GM23338 (cell line): Measurements from ENCODE around the gene GRIN1. TPM values are rescaled to one million over a fixed set of nuclear protein-coding genes. Genes with fewer than 3 reads are reported as not detected.

Experiments
- ATAC-seq: fragments of 200-7000 bp; cut with Tn5 transposase; 3 replicates; pipeline ENCODE4 v1.9.1; 2020
- DNase-seq: peaks from one replicate; pipeline ENCODE4 v3.0.0-alpha.2; 2015; ENCODE audit warnings: low spot score
- H2AFZ ChIP-seq: fragments of 200-600 bp; sonication (generic); 2 replicates; pipeline ENCODE4 v1.8.0; 2016; ENCODE audit warnings: antibody characterized with exemption, mild to moderate bottlenecking, moderate library complexity
- H3F3A ChIP-seq: fragments of 200-600 bp; sonication (generic); replicated peaks from 2 replicates; pipeline ENCODE4 v1.8.0; 2017; ENCODE audit warnings: antibody characterized with exemption, mixed run types, low read depth
- H3K27ac ChIP-seq: fragments of 200-600 bp; sonication (generic); 2 replicates; pipeline ENCODE4 v1.6.1; 2016; ENCODE audit warnings: low read depth
- H3K27me3 ChIP-seq: fragments of 200-600 bp; sonication (generic); 2 replicates; pipeline ENCODE4 v1.8.0; 2016; ENCODE audit warnings: mild to moderate bottlenecking, mixed run types, moderate library complexity; ENCODE audit not compliant: insufficient read depth
- H3K36me3 ChIP-seq: fragments of 200-600 bp; sonication (generic); 2 replicates; pipeline ENCODE4 v1.8.0; 2016; ENCODE audit warnings: mild to moderate bottlenecking; ENCODE audit not compliant: insufficient read depth
- H3K4me1 ChIP-seq: fragments of 200-600 bp; sonication (generic); 2 replicates; pipeline ENCODE4 v1.8.0; 2016; ENCODE audit warnings: mild to moderate bottlenecking, moderate library complexity; ENCODE audit not compliant: insufficient read depth
- H3K4me2 ChIP-seq: fragments of 200-600 bp; sonication (generic); 2 replicates; pipeline ENCODE4 v1.7.1; 2017; ENCODE audit warnings: mixed run types
- H3K4me3 ChIP-seq: fragments of 200-600 bp; sonication (generic); 2 replicates; pipeline ENCODE4 v1.6.1; 2016; ENCODE audit warnings: mixed run types
- H3K79me2 ChIP-seq: fragments of 200-600 bp; sonication (generic); replicated peaks from 2 replicates; pipeline ENCODE4 v1.8.0; 2017; ENCODE audit warnings: mild to moderate bottlenecking; ENCODE audit not compliant: insufficient read depth
- H3K9me2 ChIP-seq: fragments of 200-600 bp; sonication (generic); 2 replicates; pipeline ENCODE4 v1.8.0; 2017; ENCODE audit not compliant: insufficient read depth
- H4K20me1 ChIP-seq: fragments of 200-600 bp; sonication (generic); replicated peaks from 2 replicates; pipeline ENCODE4 v1.8.0; 2017; ENCODE audit warnings: mild to moderate bottlenecking; ENCODE audit not compliant: insufficient read depth
- H3K27ac Mint-ChIP-seq: 2 replicates; pipeline ENCODE4 v1.8.0; 2020; ENCODE audit warnings: inconsistent platforms, mild to moderate bottlenecking, moderate library complexity, mixed read lengths
- H3K27me3 Mint-ChIP-seq: 3 replicates; pipeline ENCODE4 v1.8.0; 2022; ENCODE audit warnings: low read depth, mild to moderate bottlenecking, moderate library complexity, mixed read lengths, inconsistent platforms; ENCODE audit not compliant: insufficient read depth, poor library complexity
- H3K36me3 Mint-ChIP-seq: 3 replicates; pipeline ENCODE4 v1.8.0; 2021; ENCODE audit warnings: low read depth, mild to moderate bottlenecking, inconsistent platforms, moderate library complexity, mixed read lengths
- H3K4me1 Mint-ChIP-seq: 3 replicates; pipeline ENCODE4 v1.8.0; 2020; ENCODE audit warnings: mild to moderate bottlenecking, inconsistent platforms, mixed read lengths
- H3K4me3 Mint-ChIP-seq: 3 replicates; pipeline ENCODE4 v1.8.0; 2021; ENCODE audit warnings: moderate library complexity, mild to moderate bottlenecking, inconsistent platforms, mixed read lengths
- H3K9me3 Mint-ChIP-seq: 3 replicates; pipeline ENCODE4 v1.8.0; 2020; ENCODE audit warnings: moderate library complexity, mild to moderate bottlenecking, inconsistent platforms, mixed read lengths
- CREB1 ChIP-seq: fragments of 250-450 bp; sonication (Bioruptor Pico); IDR thresholded peaks from 2 replicates; pipeline ENCODE4 v1.5.0; 2020; ENCODE audit warnings: low read depth, mild to moderate bottlenecking, moderate library complexity
- CTCF ChIP-seq, 2 experiments: fragments of 200-600 bp in 1 of 2; sonication (generic) in 1 of 2; conservative IDR thresholded peaks; 2 replicates each; pipeline versions ENCODE4 v1.5.1 to v1.6.1; 2016 to 2017; ENCODE audit warnings: antibody characterized with exemption in 2 of 2, low read depth in 2 of 2, mild to moderate bottlenecking in 2 of 2, moderate library complexity in 1 of 2
- ETS1 ChIP-seq: IDR thresholded peaks from 2 replicates; pipeline ENCODE4 v1.6.1; 2016; ENCODE audit warnings: antibody characterized with exemption
- EZH2 ChIP-seq: fragments of 200-600 bp; sonication (generic); IDR thresholded peaks from one replicate; pipeline ENCODE4 v1.8.0; 2017; ENCODE audit warnings: antibody characterized with exemption, mild to moderate bottlenecking, low read depth; ENCODE audit not compliant: unreplicated experiment
- EZH2phosphoT487 ChIP-seq: fragments of 200-600 bp; sonication (generic); IDR thresholded peaks from one replicate; pipeline ENCODE4 v1.8.1; 2018; ENCODE audit warnings: antibody characterized with exemption; ENCODE audit not compliant: unreplicated experiment
- JUNB ChIP-seq: IDR thresholded peaks from one replicate; pipeline ENCODE4 v1.6.1; 2016; ENCODE audit warnings: antibody characterized with exemption; ENCODE audit not compliant: unreplicated experiment
- NANOG ChIP-seq: IDR thresholded peaks from 2 replicates; pipeline ENCODE4 v1.6.1; 2016; ENCODE audit warnings: antibody characterized with exemption, borderline replicate concordance
- POLR2AphosphoS5 ChIP-seq: IDR thresholded peaks from 2 replicates; pipeline ENCODE4 v1.6.1; 2016; ENCODE audit warnings: antibody characterized with exemption, low read depth
- REST ChIP-seq: IDR thresholded peaks from one replicate; pipeline ENCODE4 v1.6.1; 2018; ENCODE audit warnings: antibody characterized with exemption; ENCODE audit not compliant: unreplicated experiment
- STAT1 ChIP-seq: IDR thresholded peaks from one replicate; pipeline ENCODE4 v1.6.1; 2016; ENCODE audit warnings: antibody characterized with exemption; ENCODE audit not compliant: unreplicated experiment
- ZNF114 ChIP-seq: fragments of 250-450 bp; sonication (Bioruptor Pico); IDR thresholded peaks from 2 replicates; pipeline ENCODE4 v1.5.0; 2020; ENCODE audit warnings: mild to moderate bottlenecking, moderate library complexity
- ZNF331 ChIP-seq: fragments of 250-450 bp; sonication (Bioruptor Pico); IDR thresholded peaks from 2 replicates; pipeline ENCODE4 v1.5.0; 2020; ENCODE audit warnings: low read depth, mild to moderate bottlenecking, moderate library complexity
- ZNF462 ChIP-seq: fragments of 250-450 bp; sonication (Bioruptor Pico); IDR thresholded peaks from 2 replicates; pipeline ENCODE4 v1.5.0; 2020; ENCODE audit warnings: mild to moderate bottlenecking, moderate library complexity
- polyA plus RNA-seq: library from polyadenylated mRNA; unstranded; fragments of >200 nt; fragmentation: Nextera tagmentation; extraction: Ambion mirVana; gene quantifications from 2 replicates; pipeline ENCODE4 v1.2.1, GENCODE V29; 2016
- total RNA-seq: library from RNA; depleted of rRNA; stranded (reverse); fragments of >200 nt; shearing (Covaris generic); gene quantifications from 2 replicates; pipeline ENCODE4 v1.2.3, GENCODE V29; 2014

Gene GRIN1
- total and polyA plus RNA-seq, 2 experiments from 2014 or later, result 2.7 to 5.5 TPM

GRCh38 chr9:137143459-137143858, 4.5 kb downstream of the GRIN1 start:
- no peaks in the 10 kb centered on the region for H3K79me2 ChIP-seq
- H3K27ac ChIP-seq, result no peak overlapping the region
- Mint-ChIP-seq H3K27ac (no peak overlapping the region), H3K27me3 (peaks cover 40% of the 10 kb centered on the region), H3K4me3 (no peak overlapping the region), H3K9me3 (no peaks in the 10 kb centered on the region), H3K36me3 (no peaks in the 10 kb centered on the region), H3K4me1 (peaks cover 5% of the 10 kb centered on the region; the same call in 2 of the 3 replicates)
- no peak for ATAC-seq
- no peak overlapping the region for H2AFZ ChIP-seq
- TF ChIP-seq ZNF114 (CRISPR knock-in tag) (no peak), NANOG (no peak), POLR2AphosphoS5 (no peak), ZNF462 (CRISPR knock-in tag) (no peak), CREB1 (CRISPR knock-in tag) (no peak), EZH2phosphoT487 (no peak), REST (no peak), ZNF331 (CRISPR knock-in tag) (no peak), JUNB (no peak), CTCF (conservative IDR thresholded peaks at IDR 0.05; ENCODE audit: low read depth in 2 of 2) (no peak), ETS1 (no peak), STAT1 (no peak), EZH2 (no peak)
- peaks cover 30% of the 10 kb centered on the region for H3K27me3 ChIP-seq
- no peaks in the 10 kb centered on the region for H3F3A ChIP-seq
- no peak overlapping the region for H3K4me2 ChIP-seq
- no peaks in the 10 kb centered on the region for H4K20me1 ChIP-seq
- peaks cover 5% of the 10 kb centered on the region; the same call in 1 of the 2 replicates for H3K4me1 ChIP-seq
- no peaks in the 10 kb centered on the region for H3K36me3 ChIP-seq
- no peak for DNase-seq
- H3K9me2 ChIP-seq, result no peaks in the 10 kb centered on the region
- H3K4me3 ChIP-seq, result no peak overlapping the region
